Activated T-helper 9 cell treated with anti-CD3 and anti-CD28 coated beads, Interleukin-2, amount 50 U/mL, for 16 hours (primary cell): ENCODE measurements around the gene FGF2.
"Not testable (repeated sequence)": the region's sequence is repeated elsewhere in the genome, so short reads cannot be mapped to it uniquely, and the experiment has no call there.

Experiments used
- DNase-seq: peaks from one replicate; pipeline ENCODE4 v3.0.0-alpha.2; 2020; ENCODE audit warnings: low read depth

The FGF2 gene

GRCh38 chr4:122826553-122827257 is at the start of gene FGF2:
FGF2 (plus strand) TSS chr4:122826831; CDS start chr4:122827175, 344 bp downstream.
- DNase-seq, result no peak

- DNase-seq, result no peak
Measured at GRCh38 chr4:122776916-122777315, 49.7 kb upstream of the FGF2 start.

- no peak for DNase-seq
Measured at GRCh38 chr4:122777846-122778673, 48.6 kb upstream of the FGF2 start.

DNA sequence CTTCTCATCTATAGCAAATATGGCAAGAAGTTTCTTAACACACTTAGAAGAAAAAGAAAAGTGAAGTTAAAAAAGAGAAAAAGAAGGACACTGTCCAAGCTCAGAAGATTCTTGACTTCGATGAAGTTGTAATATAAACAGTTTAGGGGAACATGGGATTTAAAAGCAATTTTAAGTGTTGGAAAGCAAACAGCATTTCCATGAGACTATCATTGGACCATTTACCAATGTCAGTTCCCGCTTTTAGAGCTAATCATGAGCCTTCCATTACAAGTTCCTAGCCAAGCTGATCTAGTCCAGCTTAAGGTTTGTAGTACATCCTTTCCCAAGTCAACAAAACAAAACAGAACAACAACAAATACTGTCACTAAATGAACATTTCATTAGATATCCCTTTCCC is 45.1 kb upstream of the FGF2 start:
- DNase-seq, result no peak

DNA sequence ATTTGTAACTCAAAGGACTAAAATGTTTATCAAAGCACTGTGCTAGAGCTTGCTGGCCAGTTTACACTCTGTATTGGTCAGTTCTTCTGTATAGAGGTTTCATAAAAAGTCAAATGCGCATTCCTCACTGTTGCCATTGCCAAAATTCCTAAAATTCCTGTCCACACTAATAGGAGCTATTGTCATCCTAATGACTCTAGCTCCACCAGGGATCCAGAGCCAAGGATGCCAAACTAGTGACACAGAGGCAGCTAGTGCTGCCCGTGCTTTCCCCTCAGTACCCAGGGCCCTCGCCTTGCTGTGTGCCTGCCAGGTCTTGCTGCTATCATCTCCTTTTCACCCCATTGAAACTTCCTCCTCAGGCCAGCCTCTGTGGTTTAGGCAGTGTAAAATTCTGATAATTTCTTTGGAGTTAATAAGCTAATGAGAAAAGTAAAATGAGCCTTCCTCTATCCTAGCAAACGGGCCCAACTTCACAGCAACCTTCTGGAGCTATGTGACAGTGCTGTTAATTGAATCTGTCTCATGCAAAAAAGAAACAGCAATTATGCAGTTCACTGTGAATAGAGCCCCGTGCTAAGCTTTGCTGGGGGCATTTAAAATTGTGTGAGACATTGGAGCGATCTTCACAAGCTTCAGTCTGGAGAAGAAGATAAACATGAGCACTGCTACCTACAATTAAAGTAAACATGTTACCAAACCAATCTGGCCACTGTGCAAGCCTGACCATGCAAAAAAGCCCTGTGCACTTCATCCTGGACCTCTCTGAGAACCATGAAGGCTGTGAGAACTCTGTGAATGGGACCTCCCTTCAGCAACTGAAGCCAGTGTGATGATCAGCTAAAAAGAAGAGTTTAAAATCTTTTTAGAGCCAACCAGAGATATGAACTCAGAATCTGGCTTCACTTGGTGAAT is 43.1 kb upstream of the FGF2 start:
- DNase-seq, result no peak

- no peak for DNase-seq
Measured at GRCh38 chr4:122784261-122784660, 42.4 kb upstream of the FGF2 start.

- no peak for DNase-seq
Measured at GRCh38 chr4:122785099-122785498, 41.5 kb upstream of the FGF2 start.

DNA sequence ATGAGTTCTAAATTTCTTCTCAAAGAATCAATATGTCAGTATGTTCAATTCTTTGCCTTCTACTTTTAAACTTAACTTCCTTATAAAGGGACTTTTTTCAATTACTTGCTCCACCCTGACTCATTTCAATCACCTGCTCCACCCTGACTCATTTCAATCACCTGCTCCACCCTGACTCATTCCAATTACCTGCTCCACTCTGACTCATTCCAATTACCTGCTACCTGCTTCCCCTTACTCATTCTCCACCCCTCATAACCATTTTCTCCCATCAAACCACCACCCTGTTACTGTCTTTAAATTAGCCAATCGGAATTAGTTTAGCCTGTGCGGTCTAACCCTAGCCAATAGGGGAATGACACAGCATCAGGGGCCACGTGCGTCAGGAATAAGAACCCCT is 40.3 kb upstream of the FGF2 start:
- DNase-seq, result not testable (repeated sequence)

DNA sequence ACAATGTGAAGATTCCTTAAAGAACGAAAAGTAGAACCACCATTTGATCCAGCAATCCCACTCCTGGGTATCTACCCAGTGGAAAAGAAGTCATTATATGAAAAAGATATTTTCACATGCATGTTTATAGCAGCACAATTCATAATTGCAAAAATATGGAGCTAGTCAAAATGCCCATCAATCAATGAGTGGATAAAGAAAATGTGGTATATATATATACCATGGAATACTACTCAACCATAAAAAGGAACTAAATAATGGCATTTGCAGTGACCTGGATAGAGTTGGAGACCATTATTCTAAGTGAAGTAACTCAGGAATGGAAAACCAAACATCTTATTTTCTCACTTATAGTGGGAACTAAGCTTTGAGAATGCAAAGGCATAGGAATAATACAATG is 39.7 kb upstream of the FGF2 start:
- not testable (repeated sequence) for DNase-seq

- DNase-seq, result no peak
Measured at GRCh38 chr4:122787940-122788339, 38.7 kb upstream of the FGF2 start.

- DNase-seq, result no peak
Measured at GRCh38 chr4:122788935-122789334, 37.7 kb upstream of the FGF2 start.

DNA sequence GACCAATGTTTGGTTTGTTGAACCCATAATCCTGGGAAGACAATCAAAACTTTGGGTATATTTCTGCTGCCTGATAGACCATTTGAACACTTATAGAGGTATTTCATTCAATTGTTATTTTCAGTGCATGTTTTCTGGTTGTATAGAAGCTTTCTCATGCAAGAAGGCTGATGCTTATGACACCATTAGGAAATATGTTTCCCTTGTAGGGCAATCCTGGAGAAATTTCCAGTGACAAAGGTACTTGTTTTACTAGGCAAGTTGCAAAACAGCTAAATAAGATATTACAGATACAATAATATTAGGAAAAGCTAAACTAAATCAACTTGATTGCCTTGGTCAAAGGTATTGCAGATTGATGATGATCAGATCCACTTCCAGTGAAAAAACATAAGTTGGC is 32.8 kb upstream of the FGF2 start:
- DNase-seq, result no peak

GRCh38 chr4:122796801-122797404 is 29.7 kb upstream of the FGF2 start:
- no peak for DNase-seq

GRCh38 chr4:122797405-122798094 is 29.1 kb upstream of the FGF2 start:
- no peak for DNase-seq

- no peak for DNase-seq
Measured at GRCh38 chr4:122798101-122798500, 28.5 kb upstream of the FGF2 start.

GRCh38 chr4:122798917-122799316 is 27.7 kb upstream of the FGF2 start:
- no peak for DNase-seq

GRCh38 chr4:122803788-122804208 is 22.8 kb upstream of the FGF2 start:
- no peak for DNase-seq

DNA sequence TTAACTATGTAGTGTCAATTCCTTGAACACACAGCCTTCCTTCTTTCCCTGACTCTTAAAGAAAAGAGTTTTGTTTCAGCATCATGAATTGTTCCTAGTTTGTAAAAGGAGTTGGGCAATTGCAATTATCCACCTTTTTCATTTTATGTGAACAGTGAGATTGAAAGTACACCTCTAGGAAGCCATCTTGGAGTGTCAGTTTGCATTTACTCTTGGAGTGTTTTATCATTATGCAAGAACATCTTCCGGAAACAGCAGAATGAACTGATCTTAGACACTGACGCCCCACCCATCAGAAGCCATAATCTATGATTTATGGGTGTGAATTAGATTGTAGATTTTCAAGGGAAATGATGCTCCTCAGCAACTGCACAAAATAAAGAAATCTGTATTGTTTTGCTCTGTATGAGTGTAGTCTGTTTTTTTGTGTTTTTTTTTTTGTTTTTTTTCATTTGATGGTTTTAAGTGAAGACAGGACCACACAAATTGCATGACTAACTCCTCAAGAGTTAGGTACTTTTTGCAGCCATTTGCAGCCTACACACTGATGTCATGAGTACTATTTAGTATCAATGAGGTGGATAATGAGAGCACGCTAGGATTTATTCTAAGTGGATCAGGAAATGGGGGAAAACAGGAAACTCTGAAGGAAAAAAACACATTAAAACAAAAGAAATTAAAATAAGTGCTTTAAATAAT is 19.5 kb upstream of the FGF2 start:
- no peak for DNase-seq

DNA sequence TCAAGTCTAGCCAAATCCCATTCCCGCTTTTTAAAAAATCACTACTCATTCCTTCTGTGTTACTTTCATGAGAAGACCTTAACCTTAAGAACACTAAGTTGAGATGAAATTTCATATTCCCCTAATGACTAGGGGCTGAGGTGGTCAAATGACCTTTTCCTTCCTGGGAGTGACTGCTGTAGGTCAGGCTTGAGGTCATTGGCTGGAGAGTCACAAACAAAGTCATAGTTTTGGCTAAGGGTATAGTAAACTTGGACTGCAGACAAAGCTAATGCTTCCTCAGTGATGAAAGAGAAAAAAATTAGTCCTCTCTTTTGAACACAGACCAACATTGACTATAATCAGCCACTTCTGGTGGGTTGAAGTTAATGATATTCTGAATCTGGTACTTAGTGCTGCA is 16.0 kb upstream of the FGF2 start:
- DNase-seq, result no peak

GRCh38 chr4:122811781-122812180 is 14.8 kb upstream of the FGF2 start:
- DNase-seq, result not testable (repeated sequence)

DNA sequence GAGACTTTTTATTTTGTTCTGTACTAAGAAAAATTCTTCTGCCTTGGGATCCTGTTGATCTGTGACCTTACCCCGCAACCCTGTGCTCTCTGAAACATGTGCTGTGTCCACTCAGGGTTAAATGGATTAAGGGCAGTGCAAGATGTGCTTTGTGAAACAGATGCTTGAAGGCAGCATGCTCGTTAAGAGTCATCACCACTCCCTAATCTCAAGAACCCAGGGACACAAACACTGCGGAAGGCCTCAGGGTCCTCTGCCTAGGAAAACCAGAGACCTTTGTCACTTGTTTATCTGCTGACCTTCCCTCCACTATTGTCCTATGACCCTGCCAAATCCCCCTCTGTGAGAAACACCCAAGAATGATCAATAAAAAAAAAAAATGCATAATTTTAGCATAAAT is 13.8 kb upstream of the FGF2 start:
- DNase-seq, result not testable (repeated sequence)
